Central memory CD8-positive, alpha-beta T cell (primary cell): ENCODE measurements around the gene ITGB5.

Experiments used
- ATAC-seq: fragments of 150-1000 bp; cut with Tn5 transposase; replicated peaks from 2 replicates; pipeline ENCODE4 v1.10.0; 2022; ENCODE audit warnings: mild to moderate bottlenecking, moderate FRiP score, moderate number of reproducible peaks; ENCODE audit not compliant: poor library complexity, severe bottlenecking; ENCODE audit errors: extremely low read depth
- DNase-seq, 2 donors: peaks; one replicate each; pipeline ENCODE4 v3.0.0; 2021; ENCODE audit warnings: low spot score in 2 of 2
- H3K27ac Mint-ChIP-seq: one replicate; pipeline ENCODE4 v1.8.0; 2022; ENCODE audit warnings: low read depth, mild to moderate bottlenecking, moderate library complexity, mixed read lengths
- H3K27me3 Mint-ChIP-seq: one replicate; pipeline ENCODE4 v1.8.0; 2022; ENCODE audit warnings: mixed read lengths
- H3K36me3 Mint-ChIP-seq: one replicate; pipeline ENCODE4 v1.8.0; 2022; ENCODE audit warnings: mild to moderate bottlenecking, moderate library complexity, mixed read lengths; ENCODE audit not compliant: insufficient read depth
- H3K4me1 Mint-ChIP-seq: one replicate; pipeline ENCODE4 v1.8.0; 2022; ENCODE audit warnings: mixed read lengths
- H3K4me3 Mint-ChIP-seq: one replicate; pipeline ENCODE4 v1.8.0; 2022; ENCODE audit warnings: mild to moderate bottlenecking, moderate library complexity, mixed read lengths
- H3K9me3 Mint-ChIP-seq: one replicate; pipeline ENCODE4 v1.8.0; 2022; ENCODE audit warnings: mixed read lengths

ITGB5 gene

DNA sequence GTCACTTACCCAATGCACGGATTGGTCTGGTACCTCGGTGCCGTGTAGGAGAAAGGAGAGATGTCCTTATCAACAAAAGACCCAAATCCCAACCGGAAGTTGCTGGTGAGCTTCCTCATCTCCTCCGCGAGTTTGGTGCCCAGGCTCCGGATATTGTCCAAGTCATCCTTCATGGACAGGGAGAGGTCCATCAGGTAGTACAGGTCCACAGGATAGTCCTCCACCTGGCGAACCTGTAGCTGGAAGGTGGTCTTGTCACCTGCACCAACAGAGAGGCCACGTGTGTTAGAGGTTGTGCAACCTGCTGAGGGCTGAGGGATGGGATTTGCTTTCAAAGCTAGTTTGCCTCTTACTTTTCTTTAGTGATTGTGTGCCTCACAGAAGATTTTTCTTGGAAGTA is 38.9 kb downstream of the ITGB5 start:
- DNase-seq (no peak), ATAC-seq (no peak)
- no peak overlapping the region for H3K27ac Mint-ChIP-seq
- H3K36me3 Mint-ChIP-seq, result no peaks in the 10 kb centered on the region
- no peaks in the 10 kb centered on the region for H3K9me3 Mint-ChIP-seq
- no peak overlapping the region for H3K4me3 Mint-ChIP-seq
- no peaks in the 10 kb centered on the region for H3K4me1 Mint-ChIP-seq
- peaks cover 12% of the 10 kb centered on the region for H3K27me3 Mint-ChIP-seq

DNA sequence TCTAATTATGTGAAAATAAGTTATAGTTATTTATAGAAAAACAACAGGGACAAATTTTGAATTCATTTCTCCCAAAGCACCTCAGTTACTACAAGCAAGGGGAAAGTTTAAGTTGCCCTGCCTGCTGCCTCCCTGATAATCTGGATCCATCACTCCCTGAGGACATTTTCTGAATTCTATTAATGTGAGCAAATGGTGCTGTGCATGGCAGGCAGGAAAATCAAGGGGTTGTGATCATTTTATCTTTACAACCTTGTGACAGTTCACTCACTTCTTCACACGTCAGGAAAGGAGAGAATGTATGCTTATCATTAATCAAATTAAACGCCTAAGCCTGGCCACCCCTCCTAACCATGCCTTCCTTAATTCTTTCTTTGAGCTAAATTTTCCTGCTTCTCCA is 39.3 kb downstream of the ITGB5 start:
- Mint-ChIP-seq H3K36me3 (no peaks in the 10 kb centered on the region), H3K4me1 (no peaks in the 10 kb centered on the region), H3K4me3 (no peak overlapping the region), H3K27ac (no peak overlapping the region), H3K27me3 (peaks cover 17% of the 10 kb centered on the region), H3K9me3 (no peaks in the 10 kb centered on the region)
- ATAC-seq (no peak), DNase-seq (no peak)

DNA sequence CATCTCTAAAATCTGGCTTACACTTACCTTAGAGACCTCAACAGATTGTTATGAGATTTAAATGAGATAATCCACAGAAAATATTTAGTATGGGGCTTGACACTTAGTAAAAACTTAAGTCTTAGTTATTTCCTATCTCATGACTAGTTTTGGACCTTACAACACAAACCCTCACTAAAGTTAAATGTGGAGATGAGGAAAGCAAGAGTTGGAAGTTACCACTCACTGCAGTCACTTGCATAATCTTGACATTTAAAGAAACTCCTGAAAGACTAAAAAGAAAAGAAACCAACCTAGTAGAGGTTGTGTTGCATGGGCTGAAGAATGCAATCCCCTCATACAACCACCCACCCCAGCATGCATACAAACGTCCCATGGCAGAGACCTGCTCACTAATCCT is 40.1 kb downstream of the ITGB5 start:
- no peak overlapping the region for H3K27ac Mint-ChIP-seq
- no peak overlapping the region for H3K4me3 Mint-ChIP-seq
- peaks cover 18% of the 10 kb centered on the region for H3K27me3 Mint-ChIP-seq
- H3K9me3 Mint-ChIP-seq, result no peaks in the 10 kb centered on the region
- ATAC-seq (no peak), DNase-seq (no peak)
- no peaks in the 10 kb centered on the region for H3K36me3 Mint-ChIP-seq
- H3K4me1 Mint-ChIP-seq, result no peaks in the 10 kb centered on the region

DNA sequence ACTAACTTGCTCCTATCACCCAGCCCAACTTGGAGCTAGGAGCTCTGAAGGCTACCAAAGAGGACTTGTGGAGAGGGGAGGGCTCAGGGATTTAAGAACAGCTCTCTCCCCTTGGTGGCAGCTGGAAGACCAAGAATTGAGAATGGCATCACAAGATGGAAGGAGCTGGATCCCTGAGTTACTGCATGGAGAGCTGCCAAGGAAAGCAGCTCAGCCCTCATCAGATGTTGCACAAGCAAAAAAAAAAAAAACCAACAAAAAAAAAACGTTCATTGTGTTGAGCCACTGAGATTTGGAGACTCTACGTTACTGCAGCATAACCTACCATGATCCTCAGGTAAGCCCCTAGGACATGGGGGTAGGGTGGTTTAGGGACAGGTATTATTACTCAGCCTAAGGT is 41.0 kb downstream of the ITGB5 start:
- DNase-seq (no peak), ATAC-seq (no peak)
- Mint-ChIP-seq H3K9me3 (no peaks in the 10 kb centered on the region), H3K4me3 (no peak overlapping the region), H3K4me1 (peaks cover 3% of the 10 kb centered on the region), H3K27ac (no peak overlapping the region), H3K27me3 (peaks cover 23% of the 10 kb centered on the region), H3K36me3 (no peaks in the 10 kb centered on the region)

DNA sequence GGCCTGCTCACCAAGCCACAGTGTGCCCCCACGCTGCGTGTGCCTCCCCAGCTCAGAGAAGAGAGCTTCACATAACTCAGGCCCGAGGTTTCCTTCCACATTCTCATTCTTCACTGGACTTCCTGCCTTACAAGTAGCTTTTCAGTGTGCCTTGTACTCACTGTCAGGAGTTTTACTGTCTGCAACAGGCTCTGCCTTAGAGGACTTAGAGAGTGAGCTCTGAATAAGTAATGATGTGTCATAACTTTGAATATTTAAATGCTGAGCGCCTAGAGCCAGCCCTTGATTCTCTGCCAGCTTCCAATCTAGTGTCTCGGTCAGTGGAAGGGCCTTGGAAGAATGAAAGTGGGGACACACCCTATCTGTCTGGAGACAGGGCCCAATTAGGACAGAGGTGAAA is 41.8 kb downstream of the ITGB5 start:
- no peak overlapping the region for H3K4me3 Mint-ChIP-seq
- DNase-seq (no peak), ATAC-seq (no peak)
- H3K36me3 Mint-ChIP-seq, result peaks cover 1% of the 10 kb centered on the region
- peaks cover 27% of the 10 kb centered on the region for H3K27me3 Mint-ChIP-seq
- no peaks in the 10 kb centered on the region for H3K9me3 Mint-ChIP-seq
- no peak overlapping the region for H3K27ac Mint-ChIP-seq
- peaks cover 5% of the 10 kb centered on the region for H3K4me1 Mint-ChIP-seq

DNA sequence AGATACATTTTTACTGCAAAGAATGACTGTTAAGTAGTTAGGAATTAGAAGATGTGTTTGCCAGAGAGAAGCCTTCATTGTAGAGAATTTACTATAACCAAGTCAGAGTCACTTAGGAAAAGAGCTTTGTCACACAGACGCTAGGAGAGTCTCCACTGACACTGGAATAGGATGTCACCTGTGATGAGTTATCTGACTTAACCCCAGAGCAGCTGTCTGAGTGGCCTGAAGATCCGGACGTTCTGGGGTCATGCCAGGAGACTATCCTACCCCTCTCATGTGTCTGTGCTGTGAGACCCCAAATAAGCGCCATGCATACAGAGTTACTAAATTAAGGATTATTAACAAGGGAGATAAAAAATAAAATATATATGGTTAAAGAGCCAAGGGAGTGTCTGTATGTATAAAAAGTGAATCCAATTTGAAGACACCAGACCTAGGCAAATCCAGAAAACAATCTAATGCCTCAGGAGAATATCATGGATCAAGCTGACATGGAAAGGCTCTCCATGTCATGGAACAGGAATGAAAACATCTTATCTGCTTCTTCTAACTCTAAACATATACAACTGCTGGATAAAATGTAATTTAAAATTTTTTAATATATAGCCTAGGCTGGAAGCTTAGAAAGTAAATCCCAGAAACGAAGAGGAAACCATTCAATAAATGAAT is 43.5 kb downstream of the ITGB5 start:
- Mint-ChIP-seq H3K27me3 (peaks cover 27% of the 10 kb centered on the region), H3K36me3 (peaks cover 1% of the 10 kb centered on the region), H3K9me3 (no peaks in the 10 kb centered on the region), H3K27ac (no peak overlapping the region), H3K4me3 (no peak overlapping the region), H3K4me1 (peaks cover 5% of the 10 kb centered on the region)
- DNase-seq (no peak), ATAC-seq (no peak)

DNA sequence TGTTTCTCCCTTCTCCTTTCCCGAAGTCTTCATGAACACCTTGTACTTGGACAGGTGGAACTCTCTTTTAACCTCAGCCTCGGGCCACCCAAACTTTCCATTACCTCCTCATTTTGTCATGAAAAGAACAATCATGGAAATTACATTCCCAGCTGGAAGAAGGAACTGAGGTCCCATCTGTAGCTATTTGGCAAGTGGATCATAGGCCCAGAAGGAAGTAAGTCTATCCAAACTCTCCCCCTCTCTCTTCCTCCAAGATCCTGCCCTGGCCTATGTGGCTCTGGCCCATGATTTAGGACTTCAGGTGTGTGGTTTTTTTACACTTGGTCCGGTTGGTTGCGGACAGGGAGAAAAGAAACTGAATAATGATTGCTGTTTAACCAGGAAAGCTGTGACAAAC is 44.1 kb downstream of the ITGB5 start:
- no peak for ATAC-seq
- Mint-ChIP-seq H3K27me3 (peaks cover 27% of the 10 kb centered on the region), H3K4me1 (peaks cover 5% of the 10 kb centered on the region)

DNA sequence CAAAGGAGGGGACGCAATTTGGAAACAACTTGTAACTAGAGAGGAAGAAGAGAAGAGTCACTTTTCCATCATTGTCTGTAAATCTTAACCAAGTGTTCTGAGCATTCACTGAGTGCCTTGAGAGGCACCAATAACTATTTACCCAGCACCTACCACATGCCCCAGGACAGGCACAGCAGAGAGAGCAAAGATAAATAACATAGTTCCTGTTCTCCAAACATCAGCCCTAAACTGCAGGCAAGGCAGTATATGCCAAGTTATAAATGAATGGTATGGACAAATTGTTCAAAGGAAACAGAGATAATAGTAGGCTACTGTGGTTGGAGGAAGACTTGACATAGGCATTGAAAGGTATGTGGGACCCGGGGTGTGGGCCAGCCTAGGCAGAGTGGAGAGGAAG is 45.6 kb downstream of the ITGB5 start:
- no peak for DNase-seq
- Mint-ChIP-seq H3K4me3 (no peak overlapping the region), H3K36me3 (peaks cover 1% of the 10 kb centered on the region), H3K27ac (no peak overlapping the region), H3K4me1 (peaks cover 5% of the 10 kb centered on the region), H3K9me3 (no peaks in the 10 kb centered on the region), H3K27me3 (peaks cover 27% of the 10 kb centered on the region)
- ATAC-seq, result no peak

More for the DNA sequence above, 44.1 kb downstream of the ITGB5 start:
- Mint-ChIP-seq H3K27ac (no peak overlapping the region), H3K9me3 (no peaks in the 10 kb centered on the region), H3K36me3 (peaks cover 1% of the 10 kb centered on the region), H3K4me3 (no peak overlapping the region)
- DNase-seq, result no peak

DNA sequence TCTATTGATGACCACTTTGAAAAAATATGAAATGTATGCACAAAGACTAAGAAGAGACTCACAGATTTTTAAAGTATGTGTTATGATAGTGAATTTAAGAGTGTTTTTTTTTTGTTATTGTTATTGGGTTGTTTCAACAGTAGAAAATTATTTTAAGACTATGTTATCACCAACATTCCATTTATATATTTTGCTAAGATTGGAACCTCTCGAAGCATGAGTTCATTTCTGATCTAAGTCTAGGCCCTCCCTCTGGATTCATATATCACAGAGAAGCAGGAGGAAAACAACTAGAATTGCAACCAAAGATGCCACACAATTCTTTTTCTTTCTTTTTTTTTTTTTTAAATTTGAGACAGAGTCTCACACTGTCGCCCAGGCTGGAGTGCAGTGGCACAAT is 46.8 kb downstream of the ITGB5 start:
- H3K4me3 Mint-ChIP-seq, result no peak overlapping the region
- no peaks in the 10 kb centered on the region for H3K9me3 Mint-ChIP-seq
- H3K36me3 Mint-ChIP-seq, result peaks cover 1% of the 10 kb centered on the region
- peaks cover 9% of the 10 kb centered on the region for H3K4me1 Mint-ChIP-seq
- H3K27ac Mint-ChIP-seq, result no peak overlapping the region
- peaks cover 30% of the 10 kb centered on the region for H3K27me3 Mint-ChIP-seq
- ATAC-seq, result no peak
- DNase-seq, result no peak

DNA sequence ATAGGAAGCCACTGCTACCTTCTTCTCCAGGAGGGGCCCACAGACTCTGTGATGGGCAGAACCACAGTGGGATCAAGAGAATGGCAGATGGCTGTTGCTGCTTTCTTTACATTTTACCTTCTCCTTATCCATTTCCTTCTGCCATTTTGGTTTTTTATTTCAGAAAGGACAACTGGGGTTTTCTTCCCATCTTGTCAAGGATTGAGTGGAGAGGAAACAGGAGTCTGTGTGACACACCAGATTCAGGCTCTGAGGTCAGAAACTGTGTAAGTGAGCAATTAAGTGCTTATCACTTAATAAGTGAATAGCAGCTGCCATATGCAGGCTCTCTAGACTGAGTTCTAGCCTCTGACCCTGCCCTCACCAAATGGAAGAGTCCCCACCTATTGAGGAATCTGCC is 47.3 kb downstream of the ITGB5 start:
- ATAC-seq, result no peak
- Mint-ChIP-seq H3K27me3 (peaks cover 33% of the 10 kb centered on the region), H3K27ac (no peak overlapping the region), H3K4me3 (no peak overlapping the region), H3K36me3 (peaks cover 1% of the 10 kb centered on the region), H3K9me3 (no peaks in the 10 kb centered on the region), H3K4me1 (peaks cover 13% of the 10 kb centered on the region)
- DNase-seq, result no peak

DNA sequence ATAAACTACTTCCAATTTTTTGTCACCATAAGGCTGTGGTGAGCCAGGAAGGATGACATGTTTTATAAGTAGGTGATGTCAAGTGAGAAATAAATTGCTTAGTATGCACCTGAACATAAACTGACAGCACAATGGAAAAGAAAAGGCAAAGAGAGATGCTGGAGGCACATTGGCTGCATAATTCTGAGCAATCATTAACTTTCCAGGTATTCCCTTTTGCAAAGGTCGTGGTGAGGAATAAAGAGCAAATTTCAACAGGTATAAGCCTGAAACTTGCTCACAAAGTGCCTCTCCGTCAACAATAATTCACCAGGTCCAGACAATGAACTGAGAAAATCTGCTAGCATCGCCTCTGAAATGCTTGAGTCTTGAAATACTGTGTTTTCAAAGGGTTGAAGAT is 48.2 kb downstream of the ITGB5 start:
- H3K27ac Mint-ChIP-seq, result no peak overlapping the region
- no peak for ATAC-seq

DNA sequence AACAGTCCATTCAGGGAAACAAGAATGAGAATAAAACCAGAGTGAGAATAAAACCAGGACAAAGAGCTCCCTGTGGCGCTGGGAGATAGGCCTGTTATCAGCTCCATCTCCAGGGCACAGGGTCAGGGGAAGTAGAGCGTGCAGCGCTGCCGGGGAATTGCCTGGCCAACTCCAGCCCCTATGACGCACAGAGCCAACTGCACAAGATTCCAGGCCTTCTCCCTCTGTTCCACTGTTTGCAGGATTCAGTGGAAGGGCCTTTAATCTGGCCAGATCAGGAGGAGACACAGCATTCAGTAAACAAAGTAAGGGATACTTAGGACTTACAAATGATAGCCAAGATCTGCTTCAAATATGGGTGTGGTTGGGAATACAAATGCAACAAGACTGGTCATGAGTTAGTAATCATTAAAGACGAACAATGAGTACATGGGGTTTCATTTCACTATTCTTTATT is 49.4 kb downstream of the ITGB5 start:
- ATAC-seq (no peak), DNase-seq (no peak)
- Mint-ChIP-seq H3K4me1 (peaks cover 25% of the 10 kb centered on the region), H3K36me3 (peaks cover 1% of the 10 kb centered on the region), H3K4me3 (no peak overlapping the region), H3K27me3 (peaks cover 35% of the 10 kb centered on the region), H3K9me3 (no peaks in the 10 kb centered on the region), H3K27ac (no peak overlapping the region)

More for the DNA sequence above, 48.2 kb downstream of the ITGB5 start:
- H3K9me3 Mint-ChIP-seq, result no peaks in the 10 kb centered on the region
- H3K27me3 Mint-ChIP-seq, result peaks cover 40% of the 10 kb centered on the region
- no peak for DNase-seq
- no peak overlapping the region for H3K4me3 Mint-ChIP-seq
- peaks cover 1% of the 10 kb centered on the region for H3K36me3 Mint-ChIP-seq
- H3K4me1 Mint-ChIP-seq, result peaks cover 21% of the 10 kb centered on the region

DNA sequence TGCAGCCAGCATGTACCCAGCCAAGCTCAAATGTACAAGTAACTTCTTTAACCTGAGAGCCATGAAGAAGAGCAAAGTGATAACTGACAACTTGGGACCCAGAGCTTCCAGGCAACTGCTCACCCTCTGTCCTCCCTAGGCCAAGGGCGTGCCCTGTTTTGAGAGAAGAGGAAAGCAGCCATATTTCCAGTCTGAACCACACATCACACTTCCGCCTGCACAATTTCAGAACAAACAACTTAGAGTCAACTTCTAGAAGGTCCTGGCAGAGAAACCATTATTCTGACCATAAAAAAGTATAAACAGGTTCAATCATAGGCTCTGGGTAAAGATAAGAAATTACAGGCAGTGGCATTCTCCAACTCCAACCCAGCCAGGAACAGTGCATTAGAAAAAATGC is 50.1 kb downstream of the ITGB5 start:
- peaks cover 1% of the 10 kb centered on the region for H3K36me3 Mint-ChIP-seq
- no peaks in the 10 kb centered on the region for H3K9me3 Mint-ChIP-seq
- H3K4me1 Mint-ChIP-seq, result peaks cover 25% of the 10 kb centered on the region
- H3K27me3 Mint-ChIP-seq, result peaks cover 30% of the 10 kb centered on the region
- H3K27ac Mint-ChIP-seq, result no peak overlapping the region
- DNase-seq (no peak), ATAC-seq (no peak)
- no peak overlapping the region for H3K4me3 Mint-ChIP-seq
